Activated CD4-positive, alpha-beta T cell treated with anti-CD3 and anti-CD28 coated beads, Interleukin-2, amount 10 ng/mL, durations not matched to agents 7 days and 5 days (primary cell): Measurements from ENCODE around the gene MYO19. TPM values are rescaled to one million over a fixed set of nuclear protein-coding genes. Genes with fewer than 3 reads are reported as not detected.
A peak's percentile ranks its signal among the peaks of the same experiment; 100 is the strongest.

Source experiments
- CTCF ChIA-PET: fragments of 350-600 bp; sonication (Branson Sonifier 250); formaldehyde crosslinking; loops from one replicate; lab custom pipeline; 2021; ENCODE audit warnings: antibody characterized with exemption; lab: Charles Lee
- POLR2A ChIA-PET: fragments of 350-600 bp; sonication (Branson Sonifier 250); formaldehyde crosslinking; loops from one replicate; lab custom pipeline; 2021; ENCODE audit warnings: antibody characterized with exemption; lab: Charles Lee
- DNase-seq: peaks from one replicate; pipeline ENCODE4 v3.0.0-alpha.2; 2020
- H3K27ac Mint-ChIP-seq: one replicate; pipeline ENCODE4 v1.8.0; 2021; ENCODE audit warnings: mild to moderate bottlenecking, moderate library complexity, mixed read lengths
- H3K27me3 Mint-ChIP-seq: one replicate; pipeline ENCODE4 v1.8.0; 2021; ENCODE audit warnings: mixed read lengths
- H3K36me3 Mint-ChIP-seq: one replicate; pipeline ENCODE4 v1.8.0; 2021; ENCODE audit warnings: low read depth, mixed read lengths
- H3K4me1 Mint-ChIP-seq: one replicate; pipeline ENCODE4 v1.8.0; 2021; ENCODE audit warnings: mixed read lengths
- H3K4me3 Mint-ChIP-seq: one replicate; pipeline ENCODE4 v1.8.0; 2021; ENCODE audit warnings: mild to moderate bottlenecking, moderate library complexity, mixed read lengths
- H3K9me3 Mint-ChIP-seq: one replicate; pipeline ENCODE4 v1.8.0; 2021; ENCODE audit warnings: mixed read lengths
- total RNA-seq, 2 experiments: library from RNA; stranded (reverse); gene quantifications; one replicate each; pipeline ENCODE4 v1.2.3, GENCODE V29; 2021

Gene MYO19
- total RNA-seq, 2 experiments from 2014 or later, result 125 to 127 TPM

DNA sequence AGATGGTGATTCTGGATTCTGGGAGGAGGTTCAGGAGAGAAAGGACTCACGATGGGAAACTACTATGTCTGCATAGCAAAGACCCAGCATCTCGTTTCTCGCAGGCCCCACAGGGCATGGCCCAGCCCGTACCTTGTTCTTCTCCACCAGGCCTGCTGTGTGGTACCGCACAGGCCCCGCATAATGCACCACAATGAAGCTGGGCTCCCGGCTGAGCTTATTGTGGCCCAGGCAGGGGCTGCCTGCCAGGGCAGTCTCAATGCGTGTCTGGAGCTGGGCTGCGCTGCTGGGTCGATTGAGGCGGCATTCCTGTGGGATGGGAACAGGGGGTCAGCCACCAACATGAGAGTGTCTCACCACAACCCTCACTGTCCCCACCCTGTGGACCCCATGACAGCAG, 27.8 kb downstream of the MYO19 start:
- Mint-ChIP-seq H3K27me3 (no peaks in the 10 kb centered on the region), H3K27ac (no peak overlapping the region), H3K4me3 (no peak overlapping the region), H3K36me3 (peaks cover 24% of the 10 kb centered on the region), H3K9me3 (no peaks in the 10 kb centered on the region), H3K4me1 (no peaks in the 10 kb centered on the region)
- ChIA-PET CTCF (no interaction called here), POLR2A (no interaction called here)
- no peak for DNase-seq

DNA sequence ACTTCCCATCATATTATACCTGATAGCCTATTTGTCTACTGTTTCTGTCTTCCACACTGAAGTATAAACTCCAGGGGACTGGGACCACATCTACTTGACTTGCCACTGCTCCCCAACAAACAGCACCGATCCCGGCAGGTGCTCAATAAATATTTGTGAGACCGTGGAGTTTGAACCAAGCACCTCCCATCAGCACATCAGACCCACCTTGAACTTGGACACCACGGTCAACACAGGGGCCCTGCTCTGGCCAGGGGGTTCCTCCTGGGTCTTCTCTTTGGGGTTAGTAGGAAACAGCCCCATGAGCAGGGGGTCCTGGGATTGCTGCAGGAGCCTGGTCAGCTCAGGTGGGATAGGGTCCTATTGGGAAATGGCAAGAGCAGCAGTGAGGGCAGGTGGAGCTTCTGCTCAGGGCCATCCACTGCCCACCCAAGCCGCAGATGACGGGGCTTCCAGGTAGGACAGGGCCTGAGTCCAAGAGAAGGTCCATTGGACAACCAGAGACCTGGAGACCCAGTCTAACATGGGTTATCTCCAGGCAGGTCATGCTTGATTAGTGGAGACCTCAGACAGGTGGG, 28.3 kb downstream of the MYO19 start:
- ChIA-PET POLR2A (interaction anchor here (0.7 kb wide), 1 partner anchor 12 kb away, joined by 3 read pairs; no protein-coding TSS in a partner anchor), CTCF (interaction anchor here (1.4 kb wide), 1 partner anchor 12 kb away, joined by 3 read pairs; no protein-coding TSS in a partner anchor)
- H3K4me3 Mint-ChIP-seq, result no peak overlapping the region
- no peaks in the 10 kb centered on the region for H3K27me3 Mint-ChIP-seq
- no peak for DNase-seq
- H3K36me3 Mint-ChIP-seq, result peaks cover 23% of the 10 kb centered on the region
- H3K4me1 Mint-ChIP-seq, result no peaks in the 10 kb centered on the region
- H3K27ac Mint-ChIP-seq, result no peak overlapping the region
- no peaks in the 10 kb centered on the region for H3K9me3 Mint-ChIP-seq

DNA sequence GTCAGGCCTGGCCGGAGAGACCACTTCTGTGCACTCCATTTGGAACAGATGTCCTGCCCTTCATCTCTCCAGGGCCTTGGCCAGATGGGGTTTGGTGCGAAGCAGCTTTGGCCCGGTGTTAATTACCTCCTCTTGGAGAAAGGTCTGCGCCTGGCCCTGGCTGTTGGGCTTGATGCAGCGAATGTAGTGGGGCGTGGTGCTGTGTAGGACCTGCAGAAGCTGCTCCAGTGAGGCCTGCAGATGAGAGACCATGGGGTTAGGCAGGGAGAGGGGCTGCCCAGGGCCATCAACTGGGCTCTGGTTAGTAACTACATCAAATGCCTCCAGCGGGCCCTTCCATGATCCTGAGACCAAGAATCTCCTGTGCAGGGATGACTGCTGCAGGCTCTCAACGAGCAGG, 29.5 kb downstream of the MYO19 start:
- no peak overlapping the region for H3K27ac Mint-ChIP-seq
- no peak overlapping the region for H3K4me3 Mint-ChIP-seq
- peaks cover 16% of the 10 kb centered on the region for H3K36me3 Mint-ChIP-seq
- CTCF ChIA-PET, result interaction anchor here (1.4 kb wide), 1 partner anchor 11 kb away, joined by 3 read pairs; no protein-coding TSS in a partner anchor
- H3K27me3 Mint-ChIP-seq, result no peaks in the 10 kb centered on the region
- POLR2A ChIA-PET, result no interaction called here
- no peaks in the 10 kb centered on the region for H3K4me1 Mint-ChIP-seq
- H3K9me3 Mint-ChIP-seq, result no peaks in the 10 kb centered on the region
- no peak for DNase-seq

DNA sequence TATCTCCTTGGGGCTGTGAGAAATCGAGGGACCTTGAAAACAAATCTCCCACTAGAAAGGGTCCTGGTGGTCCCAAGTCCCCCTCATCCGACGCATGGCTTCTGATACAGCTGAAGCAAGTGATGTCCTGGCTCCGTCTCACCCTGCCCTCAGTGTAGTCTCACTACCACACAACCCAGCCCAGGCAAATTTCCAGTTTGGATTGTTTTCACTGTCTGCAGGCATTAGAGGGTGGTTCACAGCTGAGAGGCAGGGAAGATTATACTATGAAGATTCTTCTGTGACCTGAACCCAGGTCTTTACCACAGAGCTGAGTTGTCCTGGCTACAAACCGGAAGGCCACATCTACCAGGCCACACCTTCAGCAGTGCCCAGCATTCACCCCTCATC, 30.5 kb downstream of the MYO19 start:
- Mint-ChIP-seq H3K36me3 (peaks cover 17% of the 10 kb centered on the region), H3K9me3 (no peaks in the 10 kb centered on the region), H3K4me1 (no peaks in the 10 kb centered on the region), H3K27me3 (no peaks in the 10 kb centered on the region), H3K4me3 (no peak overlapping the region), H3K27ac (no peak overlapping the region)
- no peak for DNase-seq
- POLR2A ChIA-PET, result no interaction called here
- CTCF ChIA-PET, result interaction anchor here (0.5 to 0.9 kb wide), 3 partner anchors 31 to 840 kb away, joined by 3 read pairs; partner anchors contain the start of genes MYO19 and PIGW

DNA sequence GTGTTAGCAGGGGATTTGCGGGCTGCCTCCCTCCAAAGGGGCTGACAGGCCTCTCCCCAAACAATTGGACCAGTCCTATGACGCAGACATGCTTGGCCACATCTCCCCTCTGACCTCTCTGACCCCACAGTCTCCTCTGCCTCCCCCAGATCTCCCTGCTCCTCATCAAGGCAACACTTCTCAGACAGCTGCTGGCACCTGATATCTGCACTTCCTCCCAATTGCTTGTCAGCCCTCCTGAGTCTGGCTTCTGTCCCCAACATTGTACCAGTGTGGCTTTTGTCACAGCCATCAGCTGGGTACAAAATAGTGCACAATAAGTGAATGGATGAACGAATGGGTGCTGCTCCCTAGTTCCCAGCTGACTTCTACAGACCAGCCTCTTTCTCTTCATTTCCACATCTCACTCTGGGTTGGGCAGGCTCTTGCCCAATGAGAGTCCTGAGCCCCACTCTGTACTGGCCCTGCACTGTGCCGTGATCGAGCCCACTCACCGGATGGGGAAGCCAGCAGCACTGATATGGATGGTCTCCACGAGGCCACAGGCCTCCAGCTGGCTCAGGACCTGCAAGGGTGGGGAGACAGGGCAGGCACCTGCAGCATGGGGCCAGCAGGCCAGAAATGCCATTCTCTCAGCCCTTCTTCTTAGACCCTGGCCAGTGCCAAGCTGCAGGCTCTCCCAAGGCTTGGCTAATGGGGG, 31.1 kb downstream of the MYO19 start:
- H3K4me1 Mint-ChIP-seq, result no peaks in the 10 kb centered on the region
- no peaks in the 10 kb centered on the region for H3K9me3 Mint-ChIP-seq
- POLR2A ChIA-PET, result no interaction called here
- no peak for DNase-seq
- peaks cover 20% of the 10 kb centered on the region for H3K36me3 Mint-ChIP-seq
- CTCF ChIA-PET, result interaction anchor here (0.5 to 0.9 kb wide), 2 partner anchors 31 to 840 kb away, joined by 3 read pairs; partner anchors contain the start of genes MYO19 and PIGW
- no peak overlapping the region for H3K27ac Mint-ChIP-seq
- H3K27me3 Mint-ChIP-seq, result no peaks in the 10 kb centered on the region
- H3K4me3 Mint-ChIP-seq, result no peak overlapping the region

DNA sequence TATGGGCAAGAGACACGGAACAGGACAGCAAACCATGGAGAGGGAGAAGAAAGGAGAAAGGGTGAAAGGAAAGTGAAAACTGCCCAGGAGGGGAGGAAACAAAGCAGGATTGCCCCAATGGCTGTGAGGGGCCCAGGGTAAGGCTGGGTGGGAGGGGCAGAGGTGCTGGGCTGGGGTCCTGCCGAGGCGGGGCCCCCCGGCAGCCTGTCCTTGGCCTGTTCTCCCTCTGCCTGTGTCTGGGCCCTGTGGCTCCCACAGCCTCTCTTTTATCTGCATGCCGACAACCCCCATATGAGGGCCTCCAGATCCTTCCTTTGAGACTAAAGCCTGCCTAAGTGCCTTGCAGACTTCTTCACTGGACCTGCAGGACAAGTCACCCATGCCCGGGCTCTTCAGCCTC, 32.7 kb downstream of the MYO19 start:
- ChIA-PET CTCF (no interaction called here), POLR2A (no interaction called here)
- Mint-ChIP-seq H3K27me3 (no peaks in the 10 kb centered on the region), H3K9me3 (no peaks in the 10 kb centered on the region), H3K4me3 (no peak overlapping the region), H3K36me3 (peaks cover 24% of the 10 kb centered on the region), H3K4me1 (no peaks in the 10 kb centered on the region), H3K27ac (no peak overlapping the region)
- no peak for DNase-seq

DNA sequence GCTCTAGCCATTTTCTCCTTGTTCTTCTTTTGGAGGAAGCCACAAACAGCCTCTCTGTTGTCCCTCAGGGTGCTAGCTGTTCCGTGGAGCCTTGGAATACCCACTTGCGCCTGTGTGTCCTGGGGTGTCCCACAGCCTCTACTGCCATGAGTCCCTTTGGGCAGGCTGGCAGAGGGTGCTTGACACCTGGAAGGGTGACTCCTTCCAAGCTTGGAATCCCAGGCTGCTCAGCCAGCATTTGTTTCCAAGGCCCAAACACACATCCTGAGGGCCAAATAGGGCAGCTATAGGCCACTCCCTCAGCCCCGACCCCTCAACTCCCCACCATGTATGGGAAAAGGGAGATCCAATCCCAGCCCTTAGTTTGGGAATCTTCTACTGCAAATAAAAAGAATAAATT, 33.3 kb downstream of the MYO19 start:
- H3K4me1 Mint-ChIP-seq, result no peaks in the 10 kb centered on the region
- CTCF ChIA-PET, result interaction anchor here (1.4 kb wide), 1 partner anchor 18 kb away, joined by 4 read pairs; no protein-coding TSS in a partner anchor
- POLR2A ChIA-PET, result no interaction called here

DNA sequence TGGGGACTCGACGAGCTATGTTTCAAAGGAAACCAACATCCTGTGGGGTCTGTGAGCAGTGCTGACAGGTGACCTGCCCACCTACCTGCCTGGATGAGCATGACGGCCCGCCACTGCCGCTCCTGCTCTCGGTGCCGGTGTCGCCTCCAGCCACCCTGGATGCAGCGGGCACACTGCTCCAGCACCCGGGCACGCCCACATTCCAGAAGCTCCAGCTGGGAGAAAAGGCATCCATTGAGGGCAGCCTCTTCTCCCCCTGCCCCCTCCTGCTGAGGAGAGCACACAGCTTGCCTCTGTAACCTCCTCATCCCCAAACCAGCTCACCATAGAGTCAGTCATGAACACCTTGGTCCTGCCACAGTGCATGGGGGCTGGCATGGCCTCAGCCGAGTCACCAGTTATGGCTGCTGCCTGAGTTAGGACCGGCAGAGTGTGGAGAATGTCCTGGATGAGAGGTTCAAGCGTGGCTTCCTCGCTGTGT, 33.9 kb downstream of the MYO19 start:
- no peak overlapping the region for H3K4me3 Mint-ChIP-seq

More for the DNA sequence above, 33.3 kb downstream of the MYO19 start:
- Mint-ChIP-seq H3K27ac (no peak overlapping the region), H3K9me3 (no peaks in the 10 kb centered on the region), H3K27me3 (no peaks in the 10 kb centered on the region), H3K4me3 (no peak overlapping the region), H3K36me3 (peaks cover 23% of the 10 kb centered on the region)
- DNase-seq, result no peak

DNA sequence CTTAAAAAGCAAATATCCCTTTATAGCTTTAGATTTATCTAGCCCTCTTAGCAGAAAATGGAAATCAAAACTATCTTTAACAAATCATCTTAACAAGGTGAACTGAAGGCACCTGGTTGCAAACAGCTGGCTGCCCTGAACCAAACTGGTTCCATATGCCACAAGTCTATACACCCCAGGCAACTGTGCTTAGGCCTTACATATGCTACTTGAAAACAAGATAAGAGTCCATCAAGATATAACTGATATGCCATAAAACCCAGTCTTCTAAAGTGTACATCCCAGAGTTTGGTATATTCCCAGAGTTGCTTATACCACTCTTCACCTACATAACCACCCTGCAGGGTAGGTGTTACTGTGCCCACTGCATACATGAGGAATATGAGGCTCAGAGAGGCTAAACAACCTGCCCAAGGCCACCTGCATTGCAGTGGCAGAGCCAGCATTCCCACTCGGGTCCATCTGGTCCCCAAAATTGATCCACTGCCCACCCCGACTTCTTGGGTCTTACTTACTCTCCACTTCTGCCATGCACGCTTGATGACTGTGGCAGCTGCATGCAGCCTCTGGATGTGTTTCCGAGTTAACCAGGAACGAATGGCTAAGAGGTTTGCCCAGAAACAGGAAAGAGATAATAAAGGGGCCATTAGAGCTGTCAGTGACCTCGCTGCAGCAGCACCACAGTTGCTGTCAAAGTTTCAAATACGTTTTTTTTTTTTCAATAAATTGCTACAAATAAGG, 35.9 kb downstream of the MYO19 start:
- peaks cover 34% of the 10 kb centered on the region for H3K36me3 Mint-ChIP-seq

More for the DNA sequence above, 33.9 kb downstream of the MYO19 start:
- CTCF ChIA-PET, result interaction anchor here (1.1 to 1.4 kb wide), 2 partner anchors 18 to 19 kb away, joined by 4 read pairs; no protein-coding TSS in a partner anchor
- Mint-ChIP-seq H3K9me3 (no peaks in the 10 kb centered on the region), H3K27me3 (no peaks in the 10 kb centered on the region), H3K36me3 (peaks cover 27% of the 10 kb centered on the region), H3K27ac (no peak overlapping the region), H3K4me1 (no peaks in the 10 kb centered on the region)
- no peak for DNase-seq
- POLR2A ChIA-PET, result no interaction called here

DNA sequence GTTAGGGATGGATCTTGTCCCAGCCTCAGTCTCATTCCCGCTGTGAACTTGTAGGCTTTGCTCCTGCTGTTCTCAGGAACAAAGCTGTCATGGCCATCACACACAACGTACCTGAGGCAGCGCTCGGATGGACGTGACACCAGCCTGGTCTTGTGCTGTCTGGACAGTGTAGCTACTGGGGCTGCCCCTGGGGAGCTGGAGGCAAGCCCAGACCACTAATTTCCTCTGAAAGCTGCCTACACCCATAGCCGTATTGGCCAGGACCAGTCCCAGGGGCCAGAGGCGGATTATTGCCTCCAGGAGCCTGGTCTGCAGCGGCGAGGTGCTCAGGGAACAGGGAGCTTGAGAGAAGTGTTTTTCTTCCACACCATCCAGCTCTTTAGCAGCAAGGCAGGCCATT, 36.5 kb downstream of the MYO19 start:
- CTCF ChIA-PET, result interaction anchor here (0.9 to 1.3 kb wide), 2 partner anchors 10 to 15 kb away, joined by 3 read pairs; no protein-coding TSS in a partner anchor
- no peak overlapping the region for H3K27ac Mint-ChIP-seq
- H3K36me3 Mint-ChIP-seq, result peaks cover 31% of the 10 kb centered on the region
- H3K9me3 Mint-ChIP-seq, result no peaks in the 10 kb centered on the region
- no peak overlapping the region for H3K4me3 Mint-ChIP-seq
- POLR2A ChIA-PET, result interaction anchor here (0.6 kb wide), 2 partner anchors 9 to 12 kb away, joined by 3 to 5 read pairs; partner anchors contain the start of gene ZNHIT3
- no peak for DNase-seq
- H3K4me1 Mint-ChIP-seq, result no peaks in the 10 kb centered on the region
- no peaks in the 10 kb centered on the region for H3K27me3 Mint-ChIP-seq

More for the DNA sequence above, 35.9 kb downstream of the MYO19 start:
- Mint-ChIP-seq H3K9me3 (no peaks in the 10 kb centered on the region), H3K27me3 (no peaks in the 10 kb centered on the region), H3K4me1 (no peaks in the 10 kb centered on the region), H3K4me3 (no peak overlapping the region), H3K27ac (no peak overlapping the region)
- DNase-seq, result no peak
- ChIA-PET POLR2A (interaction anchor here (0.6 kb wide), 2 partner anchors 9 to 12 kb away, joined by 3 to 5 read pairs; partner anchors contain the start of gene ZNHIT3), CTCF (interaction anchor here (0.9 to 1.3 kb wide), 3 partner anchors 10 to 15 kb away, joined by 3 to 6 read pairs (median 3); no protein-coding TSS in a partner anchor)

DNA sequence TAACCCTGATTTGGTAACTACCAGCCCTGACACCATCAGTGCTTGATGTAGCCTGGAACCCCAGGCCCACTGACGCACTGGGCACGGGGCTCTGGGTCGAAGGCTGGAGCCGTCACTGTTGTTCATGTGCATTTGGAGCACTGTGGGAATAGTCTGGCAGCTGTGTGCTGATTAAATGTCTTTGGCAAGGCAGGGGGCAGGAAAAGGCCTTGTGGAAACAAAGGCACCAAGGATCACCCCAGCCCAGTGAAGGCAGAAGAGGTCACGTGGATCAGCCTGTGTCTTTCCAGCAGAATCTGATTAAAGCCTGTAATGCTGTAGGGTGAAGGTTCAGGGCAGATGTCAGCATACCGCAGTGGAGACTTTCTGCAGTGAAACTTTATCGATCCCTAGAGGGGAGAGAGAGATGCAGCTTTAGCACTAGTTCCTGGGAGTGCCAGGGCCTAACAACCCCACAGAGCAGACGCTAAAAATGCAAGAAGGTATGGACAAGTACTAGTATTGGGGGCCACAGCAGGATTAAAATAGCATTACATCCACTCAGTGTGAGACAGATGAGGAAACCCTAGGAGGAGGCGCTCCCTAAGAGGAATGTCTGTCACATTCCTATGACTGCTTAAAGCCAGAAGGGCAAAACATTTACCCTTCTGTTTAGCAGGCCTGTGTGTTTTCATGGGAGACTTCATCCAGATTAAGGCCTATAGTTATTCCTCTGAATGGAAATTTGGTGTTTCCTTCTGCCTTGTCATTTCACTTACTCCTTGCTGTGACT, 38.5 kb downstream of the MYO19 start:
- ChIA-PET CTCF (no interaction called here), POLR2A (no interaction called here)
- Mint-ChIP-seq H3K4me1 (peaks cover 4% of the 10 kb centered on the region), H3K36me3 (peaks cover 45% of the 10 kb centered on the region), H3K27me3 (no peaks in the 10 kb centered on the region), H3K4me3 (no peak overlapping the region), H3K27ac (peak overlapping the region; percentile 64), H3K9me3 (no peaks in the 10 kb centered on the region)
- DNase-seq, result no peak
